UCSD-AML1 (cell line): ENCODE measurements around the gene OR2AT4.
A peak's percentile ranks its signal among the peaks of the same experiment; 100 is the strongest.
"Not testable (repeated sequence)": the region's sequence is repeated elsewhere in the genome, so short reads cannot be mapped to it uniquely, and the experiment has no call there.

ENCODE experiments used
- DNase-seq: peaks from one replicate; lab custom pipeline; 2025; ENCODE audit not compliant: unreplicated experiment; lab: John Stamatoyannopoulos, UW

OR2AT4 gene

DNA sequence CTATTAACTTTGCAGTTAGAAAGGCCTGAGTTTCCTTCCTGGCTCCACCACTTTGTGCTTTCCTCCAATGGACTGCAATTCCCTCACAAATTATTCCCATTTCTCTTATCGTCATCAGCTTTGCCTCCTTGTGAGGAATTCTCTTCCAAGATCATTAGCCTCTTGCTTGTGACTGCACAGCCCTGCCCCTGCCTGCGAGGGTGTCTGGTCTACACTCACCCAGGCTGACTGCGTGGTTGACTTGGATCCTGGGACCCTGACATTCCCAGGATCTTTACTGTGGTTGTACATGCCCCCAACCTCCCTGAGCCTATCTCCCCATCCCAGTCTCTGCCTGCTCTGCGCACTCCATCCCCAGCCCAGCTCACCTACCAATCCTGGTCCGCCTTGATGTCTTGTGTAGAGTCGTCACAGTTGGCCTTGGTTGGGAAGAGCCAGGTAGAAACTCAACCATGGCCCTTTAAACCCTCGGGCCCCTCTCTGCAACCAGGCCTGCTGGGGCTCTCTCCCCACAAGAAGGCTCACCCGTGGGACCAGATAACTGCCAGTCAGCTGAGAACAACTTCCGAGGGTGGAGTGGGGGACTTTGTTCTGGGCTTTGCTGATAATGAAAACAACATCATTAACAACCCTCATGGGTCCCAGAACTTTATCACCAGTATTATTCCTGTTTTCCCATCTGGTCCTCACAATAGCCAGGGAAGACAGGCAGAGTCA is at the start of gene OR2AT4:
Gene OR2AT4, minus strand, starts transcription at position 421 of the 717 bp plus-strand sequence.
- DNase-seq, result no peak

DNA sequence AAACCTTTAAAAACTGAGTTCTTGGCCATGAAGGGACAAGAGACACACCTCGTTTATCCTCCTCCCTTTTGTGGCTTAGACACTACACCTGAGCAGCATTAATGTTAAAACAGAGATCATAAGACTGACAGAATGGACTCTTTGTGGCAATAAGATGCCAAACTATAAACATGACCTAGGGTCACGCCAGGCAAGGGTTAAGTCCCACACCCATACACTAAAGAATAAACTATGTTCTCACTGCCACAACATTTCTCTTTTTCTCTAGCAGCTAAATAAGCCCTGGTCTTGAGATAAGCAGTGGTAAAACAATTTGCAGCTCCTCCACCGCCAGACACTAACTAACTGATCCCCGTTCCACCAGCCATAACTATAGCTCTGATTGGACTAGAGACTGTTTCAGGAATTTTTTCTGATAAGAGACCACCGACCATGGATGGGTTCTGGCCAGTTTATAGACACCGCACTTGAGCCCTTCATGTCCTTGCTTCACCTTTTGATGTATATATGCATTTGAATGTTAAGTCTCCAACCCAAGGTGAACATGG is 49.4 kb upstream of the OR2AT4 start:
- DNase-seq, result no peak

DNA sequence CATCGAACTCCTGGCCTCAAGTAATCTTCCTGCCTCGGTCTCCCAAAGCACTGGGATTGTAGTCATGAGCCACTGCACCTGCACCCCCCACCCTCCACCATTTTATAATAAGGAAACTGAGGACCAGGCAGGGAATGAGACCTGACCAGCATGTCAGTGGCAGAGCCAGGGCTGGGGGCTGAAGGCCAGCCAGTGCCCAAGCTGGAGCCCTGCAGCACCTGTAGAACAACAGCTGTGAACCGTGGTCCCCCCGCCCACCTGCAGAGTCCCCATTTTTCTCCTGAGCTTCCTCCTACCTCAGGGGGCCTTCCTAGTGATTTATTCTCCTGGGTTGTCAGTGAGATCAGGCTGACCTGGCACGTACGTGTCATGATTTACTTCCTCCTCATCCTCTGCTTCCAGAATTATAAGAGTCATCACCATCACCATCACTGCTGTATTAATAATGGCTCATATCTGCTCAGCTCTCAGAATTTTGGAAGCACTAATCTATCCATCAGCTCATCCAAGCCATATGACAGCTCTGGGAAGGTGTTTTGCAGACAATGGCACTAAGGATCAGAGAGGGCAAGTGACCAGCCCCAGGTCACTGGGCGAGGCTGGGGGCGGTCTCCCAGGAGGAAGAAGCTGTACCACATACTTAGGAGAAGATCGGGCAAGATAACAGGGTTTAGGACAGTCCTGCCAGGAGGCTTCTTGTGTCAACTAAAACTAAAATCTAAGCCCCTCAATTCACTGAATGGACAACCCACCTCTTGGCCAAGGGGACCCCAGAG is 48.7 kb upstream of the OR2AT4 start:
- DNase-seq, result no peak

GRCh38 chr11:75144716-75145014 is 48.0 kb upstream of the OR2AT4 start:
- no peak for DNase-seq

GRCh38 chr11:75143420-75143731 is 46.7 kb upstream of the OR2AT4 start:
- DNase-seq, result no peak

GRCh38 chr11:75142714-75143419 is 46.2 kb upstream of the OR2AT4 start:
- DNase-seq, result peak; percentile 88

- DNase-seq, result no peak
Measured at GRCh38 chr11:75141166-75141565, 44.5 kb upstream of the OR2AT4 start.

DNA sequence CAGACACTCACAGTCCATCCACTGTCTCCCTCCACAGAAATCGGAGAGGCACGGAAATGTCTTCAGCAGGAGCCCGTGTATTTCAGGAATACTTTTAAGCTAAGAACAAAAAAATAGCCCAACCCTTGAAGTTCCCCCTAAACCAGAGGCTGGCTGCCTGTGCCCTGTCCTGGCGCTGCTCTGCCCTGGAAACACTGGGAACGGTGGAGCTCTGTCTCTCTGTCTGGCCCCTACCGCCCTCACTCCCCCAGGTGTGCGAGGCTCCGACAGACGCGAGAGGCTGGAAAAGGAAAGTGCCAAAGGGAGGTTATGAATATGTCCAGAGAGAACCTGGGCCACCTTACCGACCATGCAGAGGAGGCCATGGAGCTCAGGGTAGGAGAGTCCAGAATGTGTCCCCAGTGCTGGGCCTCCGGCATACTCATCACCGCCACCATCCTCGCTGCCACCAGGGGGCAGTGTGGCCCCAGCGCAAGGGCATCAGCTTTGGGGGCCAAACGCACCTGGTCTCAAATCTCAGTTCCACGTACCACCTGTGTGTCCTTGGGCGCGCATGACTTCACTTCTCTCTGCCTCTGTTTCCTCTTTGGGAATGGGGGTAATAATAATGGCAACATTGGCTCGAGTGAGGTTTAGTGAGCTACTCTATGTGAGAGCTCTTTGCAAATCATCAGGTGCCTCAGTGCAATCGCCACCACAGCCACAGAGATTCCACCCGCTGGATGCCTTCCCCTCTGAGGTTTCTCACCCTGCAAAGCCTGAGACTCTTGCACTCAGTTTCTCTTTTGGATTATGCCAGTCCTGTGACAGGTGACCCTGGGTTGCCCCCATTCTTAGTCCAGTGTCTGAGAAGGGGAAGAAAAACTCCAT is 43.8 kb upstream of the OR2AT4 start:
- peak; percentile 67 for DNase-seq

DNA sequence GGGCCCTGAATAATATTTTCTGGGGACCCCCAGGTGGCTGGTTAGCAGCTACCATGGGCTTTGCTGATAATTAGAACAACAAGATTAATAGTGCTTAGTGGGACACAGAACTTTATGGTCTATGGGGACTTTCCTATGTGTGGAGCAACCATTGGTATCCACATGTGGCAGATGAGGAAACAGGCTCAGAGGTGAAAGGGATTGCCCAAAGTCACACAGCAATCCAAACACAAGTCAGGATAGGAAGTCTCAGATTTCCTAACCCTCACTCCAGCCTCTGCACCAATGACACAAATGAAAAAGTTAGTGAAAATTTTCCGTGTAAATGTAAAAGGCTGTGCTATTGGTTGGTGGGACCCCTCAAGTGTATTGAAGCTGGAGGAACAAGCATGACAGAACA is 39.0 kb upstream of the OR2AT4 start:
- DNase-seq, result no peak

DNA sequence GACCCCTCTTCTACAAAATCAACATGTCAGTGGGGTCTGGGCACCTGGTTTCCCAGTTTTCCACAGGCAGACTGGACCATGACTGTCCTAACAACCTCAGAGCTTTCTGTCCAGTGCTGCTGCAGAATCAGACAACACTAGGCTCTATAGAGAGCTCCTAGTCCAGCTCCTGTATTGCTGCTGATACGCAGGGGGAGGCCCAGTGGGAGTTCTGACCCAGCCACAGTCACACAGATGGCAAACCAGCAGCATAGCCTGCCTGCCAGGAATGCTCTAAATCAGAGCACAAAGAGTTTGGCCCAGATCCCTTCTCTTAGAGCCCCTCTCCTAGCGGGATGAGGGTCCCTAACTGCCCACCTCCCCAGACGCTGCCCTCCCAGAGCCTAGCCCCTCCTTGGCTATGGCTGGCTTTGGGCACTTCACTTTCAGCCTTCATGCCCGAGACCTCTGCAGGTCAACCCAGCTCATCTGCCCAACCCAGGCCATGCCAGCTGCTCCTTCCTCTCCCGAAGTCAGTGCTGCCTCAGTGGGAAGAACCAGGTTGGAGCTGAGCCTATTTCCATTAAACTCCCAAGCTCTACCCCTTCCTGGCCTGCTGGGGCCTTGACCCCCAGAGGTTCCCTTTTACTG is 38.5 kb upstream of the OR2AT4 start:
- DNase-seq, result no peak

DNA sequence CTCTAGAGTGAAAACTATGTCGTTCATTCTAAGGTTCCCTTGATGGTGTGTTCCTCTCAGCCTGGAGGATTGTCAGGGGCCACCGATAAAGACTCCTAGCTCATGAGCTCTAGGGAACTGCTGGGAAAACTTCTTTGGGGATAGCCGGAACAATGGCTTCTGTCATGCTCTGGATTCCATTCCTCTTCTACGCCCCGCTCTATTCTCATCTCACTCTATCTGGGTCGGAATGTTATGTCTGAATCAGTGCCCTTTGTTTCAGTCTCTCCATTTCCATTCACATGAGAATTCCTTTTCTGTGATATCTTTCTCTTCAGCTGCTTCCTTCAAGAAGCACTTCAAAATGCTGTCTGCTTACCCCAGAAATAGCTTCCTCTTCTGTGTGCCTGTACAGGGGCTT is 37.3 kb upstream of the OR2AT4 start:
- DNase-seq, result no peak

- no peak for DNase-seq
Measured at GRCh38 chr11:75132080-75132479, 35.4 kb upstream of the OR2AT4 start.

DNA sequence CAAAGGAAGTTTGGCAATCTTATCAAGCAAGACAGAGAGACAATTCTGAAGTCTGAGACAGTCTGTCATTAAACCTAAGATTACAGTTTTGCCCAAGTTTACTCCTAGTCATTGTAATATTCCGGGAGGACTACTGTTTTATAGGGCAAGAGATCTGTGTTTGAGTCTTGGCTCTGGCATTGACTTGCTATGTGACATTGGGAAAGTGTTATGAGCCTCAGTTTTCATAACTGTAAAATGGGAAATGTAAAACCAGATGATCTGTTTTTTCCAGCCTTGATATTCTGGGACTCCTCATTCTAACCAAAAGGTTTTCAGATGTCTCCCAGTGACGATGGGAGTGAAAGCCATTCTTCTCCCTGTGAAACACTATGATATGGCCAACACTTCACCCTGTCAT is 29.9 kb upstream of the OR2AT4 start:
- no peak for DNase-seq

DNA sequence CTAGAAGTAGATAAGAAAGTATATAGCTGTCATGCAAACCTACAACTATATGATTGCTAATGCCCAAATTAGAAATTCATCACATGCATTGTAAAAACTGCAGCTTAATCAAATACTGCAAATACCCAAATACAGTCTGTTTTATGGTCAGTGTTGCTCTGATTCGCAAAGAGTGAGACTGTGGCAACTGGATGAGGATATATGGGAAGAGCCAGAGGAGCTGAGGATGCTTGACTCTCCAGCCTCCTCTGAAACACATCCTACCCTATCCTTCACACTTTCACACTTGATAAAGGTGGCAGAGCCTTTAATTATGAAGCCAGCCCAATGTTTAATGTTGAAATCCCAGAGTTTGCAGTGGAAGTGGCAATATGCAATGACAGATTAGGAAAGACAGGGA is 21.9 kb upstream of the OR2AT4 start:
- no peak for DNase-seq

- DNase-seq, result no peak
Measured at GRCh38 chr11:75114465-75114864, 17.8 kb upstream of the OR2AT4 start.

DNA sequence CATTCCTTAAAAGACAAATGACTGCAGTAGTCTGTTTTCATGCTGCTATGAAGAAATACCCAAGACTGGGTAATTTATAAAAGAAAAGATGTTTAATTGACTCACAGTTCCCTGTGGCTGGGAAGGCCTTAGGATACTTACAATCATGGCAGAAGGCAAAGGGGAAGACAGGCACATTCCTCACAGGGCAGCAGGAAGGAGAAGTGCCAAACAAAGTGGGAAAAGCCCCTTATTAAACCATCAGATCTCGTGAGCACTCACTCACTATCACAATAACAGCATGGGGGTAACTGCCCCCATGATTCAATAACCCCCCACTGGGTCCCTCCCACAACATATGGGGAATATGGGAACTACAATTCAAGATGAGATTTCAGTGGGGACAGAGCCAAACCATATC is 16.4 kb upstream of the OR2AT4 start:
- DNase-seq, result no peak

DNA sequence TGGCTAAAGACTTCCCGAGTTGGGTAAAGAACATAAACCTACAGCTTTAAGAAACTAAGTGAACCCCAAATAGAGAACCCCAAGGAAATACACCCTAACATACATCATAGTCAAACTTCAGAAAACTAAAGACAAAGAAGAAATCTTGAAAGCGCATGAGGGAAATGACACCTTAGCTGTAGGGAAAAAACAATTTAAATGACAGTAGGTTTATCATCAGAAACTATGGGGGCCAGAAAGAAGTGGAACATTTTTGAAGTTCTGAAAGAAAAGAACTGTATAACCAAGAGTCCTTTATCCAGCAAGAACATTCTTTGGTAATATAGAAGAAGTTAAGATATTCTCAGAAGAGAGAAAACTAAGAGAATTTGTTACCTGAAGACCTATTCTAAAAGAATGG is 15.5 kb upstream of the OR2AT4 start:
- no peak for DNase-seq

DNA sequence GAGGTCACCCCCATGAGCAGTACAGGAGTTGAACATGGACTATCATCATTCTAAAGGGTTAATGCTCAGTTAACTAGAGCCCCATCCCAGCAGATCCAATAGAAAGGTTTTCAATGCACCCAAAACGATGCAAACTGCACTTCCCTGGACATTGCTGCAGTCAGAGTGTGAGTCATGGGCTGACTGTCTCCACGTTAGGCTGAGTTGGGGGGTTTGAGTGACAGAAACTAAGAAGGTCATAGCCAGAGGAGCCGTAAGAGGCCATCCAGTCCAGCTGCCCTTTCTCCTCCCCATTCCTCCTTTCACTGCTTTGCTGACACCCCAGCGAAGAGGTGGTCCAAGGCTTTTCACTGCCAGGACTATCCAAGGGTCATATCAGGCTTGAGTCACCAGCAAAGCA is 10.5 kb upstream of the OR2AT4 start:
- no peak for DNase-seq

DNA sequence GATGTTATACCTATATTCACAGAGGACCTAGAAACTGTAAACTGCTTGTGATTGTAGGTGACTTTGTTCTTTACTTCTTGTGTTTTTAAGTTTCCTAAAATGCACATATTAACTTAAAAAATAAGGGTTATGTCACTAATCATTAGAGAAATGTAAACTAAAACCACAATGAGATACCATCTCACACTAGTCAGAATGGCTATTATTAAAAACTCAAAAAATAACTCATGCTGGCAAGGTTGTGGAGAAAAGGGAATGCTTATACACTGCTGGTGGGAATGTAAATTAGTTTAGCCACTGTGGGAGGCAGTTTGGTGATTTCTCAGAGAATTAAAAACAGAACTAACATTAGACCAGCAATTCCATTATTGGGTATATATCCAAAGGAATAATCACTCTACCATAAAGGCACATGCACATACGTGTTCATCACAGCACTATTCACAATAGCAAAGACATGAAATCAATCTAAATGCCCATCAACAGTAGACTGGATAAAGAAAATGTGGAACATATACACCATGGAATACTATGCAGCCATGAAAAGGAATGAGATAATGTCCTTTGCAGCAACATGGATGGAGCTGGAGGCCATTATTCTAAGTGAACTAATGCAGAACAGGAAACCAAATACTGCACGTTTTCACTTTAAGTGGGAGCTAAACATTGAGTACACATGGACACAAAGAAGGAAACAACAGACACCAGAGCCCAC is 9.4 kb upstream of the OR2AT4 start:
- DNase-seq, result not testable (repeated sequence)

GRCh38 chr11:75105462-75105925 is 8.8 kb upstream of the OR2AT4 start:
- DNase-seq, result no peak
